ENCODE data around the gene CDC20B.
"Not testable (repeated sequence)": the region's sequence is repeated elsewhere in the genome, so short reads cannot be mapped to it uniquely, and the experiment has no call there.

Gene CDC20B

DNA sequence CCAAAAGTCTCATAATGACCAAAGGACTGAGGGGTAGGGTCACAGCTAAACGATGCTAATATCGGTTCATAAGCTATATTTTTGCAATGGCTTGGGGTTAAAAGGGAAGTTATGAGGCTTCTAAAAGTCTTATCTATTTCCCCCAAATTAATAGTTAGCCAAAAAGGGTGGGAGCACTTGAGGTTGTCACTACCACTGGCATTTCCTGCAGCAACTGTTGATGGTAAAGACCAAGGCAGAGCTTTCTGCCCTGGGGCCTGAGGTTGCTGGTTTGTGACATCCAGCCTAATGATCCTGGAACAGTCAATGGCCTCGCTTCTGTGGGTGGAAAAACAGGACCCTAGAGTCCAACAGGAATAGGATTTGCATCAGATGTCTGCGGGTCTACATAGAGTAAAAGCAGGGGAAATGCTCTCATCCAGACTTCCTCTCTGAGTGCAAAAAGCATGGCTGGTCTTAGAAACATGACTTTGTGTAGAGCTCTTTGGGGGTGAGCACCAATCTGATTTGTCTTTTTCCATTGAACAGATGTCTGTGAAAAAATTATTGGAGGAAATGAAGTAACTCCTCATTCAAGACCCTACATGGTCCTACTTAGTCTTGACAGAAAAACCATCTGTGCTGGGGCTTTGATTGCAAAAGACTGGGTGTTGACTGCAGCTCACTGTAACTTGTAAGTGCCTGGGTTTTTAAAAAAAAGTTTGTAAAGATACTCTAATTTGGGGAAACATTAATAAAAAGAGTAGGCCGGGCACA lies 67.9 kb downstream of the CDC20B start:
- DNase-seq (ENCODE audit: extremely low read depth in 1 of 2, low read depth in 1 of 2): no peak

DNA sequence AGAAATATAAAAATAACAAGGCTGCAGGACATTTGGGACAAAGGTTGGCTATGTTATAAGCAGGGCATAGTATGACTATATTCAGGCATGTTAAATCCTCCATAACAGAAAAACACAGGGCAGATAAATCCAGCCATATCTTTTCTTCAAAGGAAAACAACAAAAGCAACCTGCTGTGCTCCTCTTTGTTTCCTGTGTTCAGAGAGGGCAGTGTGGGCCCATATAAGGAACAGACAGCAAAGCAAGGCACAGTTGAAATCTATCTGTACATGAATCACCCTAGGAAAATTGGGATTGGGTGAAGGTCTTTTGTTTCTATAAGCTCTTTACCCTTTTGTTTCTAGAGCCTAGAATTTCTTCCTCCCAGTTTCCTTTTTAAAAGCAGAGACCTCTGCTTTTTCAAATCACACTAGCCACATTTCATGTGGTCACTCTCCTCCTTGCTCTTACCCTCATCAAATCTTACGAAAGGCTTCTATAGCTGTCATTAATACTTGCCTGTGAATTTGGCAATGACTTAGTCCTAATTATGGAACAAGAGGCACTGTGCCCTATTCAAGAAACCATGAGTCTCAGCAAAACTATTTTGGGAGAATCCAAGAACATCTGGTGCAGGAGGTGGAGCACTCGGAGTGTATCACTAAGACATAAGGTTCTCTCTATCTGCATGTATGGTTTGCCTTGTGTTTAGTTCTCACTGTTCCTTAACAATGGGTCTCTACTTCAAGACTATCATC lies 68.8 kb downstream of the CDC20B start:
- DNase-seq (ENCODE audit: extremely low read depth in 1 of 2, low read depth in 1 of 2): no peak

GRCh38 chr5:55102348-55102747 lies 70.6 kb downstream of the CDC20B start, which contains the start of gene GZMA:
Gene GZMA (plus strand): TSS chr5:55102646. CDS start chr5:55102683, 37 bp downstream.
- DNase-seq (ENCODE audit: extremely low read depth in 1 of 2, low read depth in 1 of 2): no peak

DNA sequence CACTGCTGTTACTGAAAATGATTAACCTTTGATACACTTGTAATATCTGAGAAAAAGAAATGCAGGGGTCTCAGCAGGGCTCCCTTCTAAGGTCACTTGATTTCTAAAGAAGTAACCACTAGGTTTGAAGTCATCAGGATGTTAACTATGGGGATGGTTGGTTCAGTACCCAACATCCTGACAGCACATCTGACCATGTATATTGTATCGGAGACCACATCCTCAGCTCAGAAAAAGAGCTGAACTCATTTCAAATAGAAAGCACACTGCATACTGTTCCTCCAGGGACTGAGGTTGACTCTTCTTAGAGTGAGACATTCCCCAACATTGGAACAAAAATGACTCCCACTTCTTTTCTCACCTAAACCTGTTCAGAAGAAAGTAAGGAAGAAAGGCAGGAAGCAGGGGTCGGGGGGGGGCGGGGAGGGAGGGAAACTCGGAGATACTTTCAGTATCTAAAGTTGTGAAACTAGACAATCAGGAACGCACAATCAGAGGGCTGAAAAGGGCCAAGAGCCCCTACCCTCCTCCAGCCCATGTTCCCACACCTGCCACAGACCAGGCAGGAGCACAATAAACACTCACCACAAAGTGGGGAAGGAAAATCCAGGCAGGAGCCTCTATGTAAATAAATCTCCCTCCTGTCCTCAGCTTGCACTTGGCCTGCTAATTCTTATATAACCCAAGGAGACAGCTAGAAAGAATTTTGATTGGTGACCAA lies 71.3 kb downstream of the CDC20B start:
- no peak for DNase-seq (ENCODE audit: extremely low read depth in 1 of 2, low read depth in 1 of 2)

- not testable (repeated sequence) for DNase-seq (ENCODE audit: extremely low read depth in 1 of 2, low read depth in 1 of 2)
These were observed 71.8 kb downstream of the CDC20B start for GRCh38 chr5:55101148-55101547.

DNA sequence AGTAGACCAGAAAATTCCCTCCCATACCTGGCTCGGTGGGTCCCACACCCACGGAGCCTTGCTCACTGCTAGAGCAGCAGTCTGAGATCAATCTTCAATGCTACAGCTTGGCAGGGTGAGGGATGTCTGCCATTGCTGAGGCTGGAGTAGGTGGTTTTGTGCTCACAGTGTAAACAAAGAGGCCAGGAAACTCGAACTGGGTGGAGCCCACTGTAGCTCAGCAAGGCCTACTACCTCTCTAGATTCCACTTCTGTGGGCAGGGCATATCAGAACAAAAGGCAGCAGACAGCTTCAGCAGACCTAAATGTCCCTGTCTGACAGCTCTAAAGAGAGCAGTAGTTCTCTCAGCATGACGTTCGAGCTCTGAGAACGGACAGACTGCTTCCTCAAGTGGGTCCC lies 76.1 kb downstream of the CDC20B start:
- no peak for DNase-seq (ENCODE audit: extremely low read depth in 1 of 2, low read depth in 1 of 2)

DNA sequence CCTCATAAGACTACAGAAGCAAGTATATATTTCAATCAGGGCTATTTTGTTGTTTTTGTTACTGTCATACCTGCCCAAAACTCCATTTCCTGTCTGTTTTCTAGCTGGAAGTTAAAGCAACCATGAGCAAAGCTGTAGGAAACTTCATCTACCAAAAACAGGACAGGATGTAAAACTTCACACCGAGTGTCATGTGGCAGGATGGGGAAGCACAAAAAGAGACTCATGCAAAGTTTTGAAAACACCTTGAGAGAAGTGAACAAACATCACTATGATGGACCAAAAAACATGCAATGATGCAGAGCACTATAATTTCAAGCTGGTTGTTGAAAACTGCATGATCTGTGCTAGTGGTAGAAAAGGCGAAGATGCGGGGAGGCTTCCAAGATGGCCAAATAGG lies 76.8 kb downstream of the CDC20B start:
- no peak for DNase-seq (ENCODE audit: extremely low read depth in 1 of 2, low read depth in 1 of 2)

GRCh38 chr5:55091011-55091410 lies 82.0 kb downstream of the CDC20B start:
- DNase-seq (ENCODE audit: extremely low read depth in 1 of 2, low read depth in 1 of 2): not testable (repeated sequence)

GRCh38 chr5:55089301-55089700 lies 83.7 kb downstream of the CDC20B start:
- not testable (repeated sequence) for DNase-seq (ENCODE audit: extremely low read depth in 1 of 2, low read depth in 1 of 2)

DNA sequence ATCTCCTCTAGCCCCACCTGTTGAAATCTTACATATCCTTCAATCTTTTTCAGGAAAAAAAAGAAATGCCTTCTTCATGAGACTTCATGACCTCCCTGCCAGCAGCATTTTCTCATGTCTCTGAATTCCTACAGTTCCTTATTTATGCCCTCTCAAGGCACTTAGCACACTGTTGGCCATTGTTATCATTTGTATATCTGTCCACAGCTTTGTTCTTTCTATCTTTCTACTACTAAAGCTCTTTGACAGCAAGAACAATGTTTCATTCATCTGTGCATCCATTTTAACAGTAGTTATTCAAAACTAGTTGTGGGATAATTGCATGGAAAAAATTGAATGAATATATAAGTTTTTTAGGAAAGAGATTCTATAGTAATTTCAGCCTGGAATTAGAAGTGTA lies 91.4 kb downstream of the CDC20B start:
- DNase-seq (ENCODE audit: extremely low read depth in 1 of 2, low read depth in 1 of 2): no peak

DNA sequence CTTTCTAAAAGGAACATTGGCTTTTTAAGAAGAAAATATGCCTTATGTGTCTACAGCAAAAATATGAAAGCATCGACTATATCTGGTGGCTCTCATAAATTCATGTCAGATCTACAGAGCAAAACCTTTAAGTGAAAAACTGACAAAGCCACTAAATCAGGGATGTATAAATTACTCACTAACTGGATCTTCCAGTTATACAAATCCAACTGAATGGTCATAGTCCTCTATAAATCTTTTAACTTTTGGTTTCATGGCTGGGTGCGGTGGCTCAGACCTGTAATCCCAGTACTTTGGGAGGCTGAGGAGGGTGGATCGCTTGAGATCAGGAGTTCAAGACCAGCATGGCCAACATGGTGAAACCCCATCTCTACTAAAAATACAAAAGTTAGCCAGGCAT lies 99.8 kb downstream of the CDC20B start:
- DNase-seq (ENCODE audit: extremely low read depth in 1 of 2, low read depth in 1 of 2): no peak

DNA sequence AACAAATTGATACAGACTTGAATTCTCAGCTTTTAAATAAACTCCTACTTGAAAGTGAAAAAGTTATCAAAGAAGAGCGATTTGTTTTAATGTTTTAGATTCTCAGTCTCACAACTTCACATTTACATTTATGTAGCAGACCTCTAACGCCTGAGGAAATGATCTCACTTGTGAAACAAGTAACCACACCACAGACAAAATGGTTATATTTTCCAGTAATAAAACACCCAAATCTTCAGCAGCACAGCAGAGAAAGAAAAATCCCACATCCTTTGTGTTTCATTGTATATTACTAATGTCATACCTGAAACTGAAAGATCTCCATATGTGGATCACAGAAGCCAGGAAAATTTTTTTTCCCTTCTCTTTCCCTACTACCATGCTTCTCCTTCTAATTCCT lies 100.3 kb downstream of the CDC20B start:
- no peak for DNase-seq (ENCODE audit: extremely low read depth in 1 of 2, low read depth in 1 of 2)

- DNase-seq (ENCODE audit: extremely low read depth in 1 of 2, low read depth in 1 of 2): no peak
These were observed 101.6 kb downstream of the CDC20B start for GRCh38 chr5:55071413-55071812.

DNA sequence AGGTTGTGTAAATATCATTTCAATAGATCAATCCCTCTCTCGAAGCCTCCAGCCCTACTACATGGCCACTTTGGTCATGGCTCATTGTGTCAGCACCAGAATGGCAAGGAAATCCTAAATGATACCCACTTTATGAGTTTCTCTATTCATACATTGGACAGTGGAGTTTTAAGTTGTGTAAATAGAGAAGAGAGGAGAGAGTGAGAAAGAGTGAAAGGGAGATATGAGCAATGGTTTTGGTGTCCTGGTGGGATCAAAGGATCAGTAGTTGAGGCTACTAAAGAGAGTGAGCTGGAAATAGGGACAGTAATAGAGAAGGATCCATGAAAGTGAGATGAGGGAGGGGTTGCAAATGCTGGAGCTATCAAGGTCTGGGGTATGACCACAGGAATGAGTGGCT lies 102.0 kb downstream of the CDC20B start:
- no peak for DNase-seq (ENCODE audit: extremely low read depth in 1 of 2, low read depth in 1 of 2)

- no peak for DNase-seq (ENCODE audit: extremely low read depth in 1 of 2, low read depth in 1 of 2)
These were observed 106.7 kb downstream of the CDC20B start for GRCh38 chr5:55066277-55066676.

DNA sequence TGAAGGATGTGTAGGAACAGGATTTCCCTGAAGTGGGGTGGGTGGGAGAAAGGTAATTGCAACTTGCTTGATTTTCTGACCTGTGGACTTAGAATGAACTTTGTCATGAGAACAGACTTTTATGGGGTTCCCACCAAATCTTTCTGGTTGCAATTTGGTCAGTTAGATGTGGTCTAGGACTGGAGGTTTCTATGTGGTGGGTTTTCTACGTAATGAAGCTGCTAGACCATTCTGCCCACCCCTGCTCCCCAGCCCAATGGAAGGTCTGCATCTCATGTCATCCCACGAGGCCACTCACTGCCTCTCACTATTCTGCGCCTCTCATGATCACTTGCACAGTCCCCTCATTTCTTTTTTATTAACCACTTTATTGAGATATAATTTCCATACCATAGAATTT lies 108.5 kb downstream of the CDC20B start:
- no peak for DNase-seq (ENCODE audit: extremely low read depth in 1 of 2, low read depth in 1 of 2)

GRCh38 chr5:55063899-55064298 lies 109.1 kb downstream of the CDC20B start:
- no peak for DNase-seq (ENCODE audit: extremely low read depth in 1 of 2, low read depth in 1 of 2)

DNA sequence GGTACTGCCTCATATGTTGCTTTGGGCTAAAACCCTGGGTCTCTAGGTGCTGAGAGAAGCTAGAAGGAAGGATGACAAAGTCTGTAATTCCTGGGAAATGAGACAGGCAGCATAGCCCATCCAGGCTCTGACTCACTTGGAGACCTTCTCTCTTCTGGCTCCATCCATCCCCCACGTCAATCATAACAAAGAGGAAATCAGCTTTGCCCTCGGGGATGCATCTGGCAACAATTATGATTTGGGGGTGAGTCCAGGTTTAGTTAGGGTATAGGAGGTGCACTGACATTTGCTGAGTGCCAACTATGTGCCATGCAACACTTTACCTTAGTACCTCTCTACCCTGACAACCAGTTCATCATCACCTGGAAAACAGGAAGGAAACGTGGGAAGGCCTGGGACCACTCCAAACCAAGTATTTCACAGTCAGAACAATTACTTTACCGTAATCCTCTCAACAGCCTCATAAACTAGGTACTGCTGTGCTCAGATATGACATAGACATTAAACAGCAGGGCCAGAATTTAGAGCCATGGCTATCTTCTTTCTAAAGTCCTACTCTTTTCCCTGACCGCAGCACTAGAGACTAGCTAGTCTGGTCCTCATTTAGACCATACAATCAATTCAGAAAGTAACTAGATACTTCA lies 109.6 kb downstream of the CDC20B start:
- DNase-seq (ENCODE audit: extremely low read depth in 1 of 2, low read depth in 1 of 2): no peak
